DND-41 (cell line): ENCODE measurements around the gene GPN1.

Source experiments
- ATAC-seq: fragments of 200-7000 bp; cut with Tn5 transposase; 3 replicates; pipeline ENCODE4 v1.9.1; 2021; ENCODE audit warnings: low read depth; ENCODE audit not compliant: insufficient read depth
- DNase-seq: peaks from one replicate; pipeline ENCODE4 v3.0.0-alpha.2; 2020
- H2AFZ ChIP-seq: 2 replicates; pipeline ENCODE4 v1.6.0; 2012; ENCODE audit warnings: low read depth, low read length
- H3K27ac ChIP-seq: 2 replicates; pipeline ENCODE4 v1.5.1; 2012; ENCODE audit warnings: low read length, inconsistent platforms
- H3K27me3 ChIP-seq: fragments of 200-600 bp; sonication (generic); 2 replicates; pipeline ENCODE4 v1.6.0; 2012; ENCODE audit warnings: low read length, mild to moderate bottlenecking, inconsistent platforms; ENCODE audit not compliant: insufficient read depth, poor library complexity
- H3K36me3 ChIP-seq: 2 replicates; pipeline ENCODE4 v1.5.1; 2012; ENCODE audit warnings: low read length, inconsistent platforms; ENCODE audit not compliant: insufficient read depth
- H3K4me1 ChIP-seq: 2 replicates; pipeline ENCODE4 v1.5.1; 2012; ENCODE audit warnings: mild to moderate bottlenecking, low read length; ENCODE audit not compliant: insufficient read depth
- H3K4me2 ChIP-seq: 2 replicates; pipeline ENCODE4 v1.6.0; 2012; ENCODE audit warnings: mild to moderate bottlenecking, moderate library complexity, low read length, inconsistent platforms; ENCODE audit not compliant: insufficient read depth
- H3K4me3 ChIP-seq, 2 experiments: fragments of 200-600 bp in 1 of 2; shearing (Covaris generic) in 1 of 2; 2 replicates each; pipeline ENCODE4 v1.5.1; 2012 to 2016; ENCODE audit warnings: inconsistent platforms in 2 of 2, low read length in 2 of 2, mild to moderate bottlenecking in 2 of 2, low read depth in 1 of 2, moderate library complexity in 1 of 2
- H3K79me2 ChIP-seq: 2 replicates; pipeline ENCODE4 v1.6.0; 2012; ENCODE audit warnings: low read length, inconsistent platforms; ENCODE audit not compliant: insufficient read depth
- H3K9ac ChIP-seq: 2 replicates; pipeline ENCODE4 v1.6.0; 2012; ENCODE audit warnings: low read depth, mild to moderate bottlenecking, inconsistent platforms, low read length, moderate library complexity
- H3K9me3 ChIP-seq: 2 replicates; pipeline ENCODE4 v1.5.1; 2012; ENCODE audit warnings: low read length, moderate library complexity, mild to moderate bottlenecking, inconsistent platforms; ENCODE audit not compliant: insufficient read depth, severe bottlenecking
- H4K20me1 ChIP-seq: 2 replicates; pipeline ENCODE4 v1.6.0; 2012; ENCODE audit warnings: low read length; ENCODE audit not compliant: insufficient read depth
- EZH2 ChIP-seq: IDR thresholded peaks from 3 replicates; pipeline ENCODE4 v1.6.1; 2012; ENCODE audit warnings: borderline replicate concordance, low read depth, mild to moderate bottlenecking, moderate library complexity, low read length, inconsistent platforms; ENCODE audit not compliant: severe bottlenecking
- TF ChIP-seq, protein P1 (sequence below): IDR thresholded peaks from 2 replicates; pipeline ENCODE4 v1.5.1; 2012; ENCODE audit warnings: borderline replicate concordance, low read length, moderate library complexity, mild to moderate bottlenecking; ENCODE audit not compliant: poor library complexity, severe bottlenecking; ENCODE audit errors: extremely low read depth

Gene GPN1

DNA sequence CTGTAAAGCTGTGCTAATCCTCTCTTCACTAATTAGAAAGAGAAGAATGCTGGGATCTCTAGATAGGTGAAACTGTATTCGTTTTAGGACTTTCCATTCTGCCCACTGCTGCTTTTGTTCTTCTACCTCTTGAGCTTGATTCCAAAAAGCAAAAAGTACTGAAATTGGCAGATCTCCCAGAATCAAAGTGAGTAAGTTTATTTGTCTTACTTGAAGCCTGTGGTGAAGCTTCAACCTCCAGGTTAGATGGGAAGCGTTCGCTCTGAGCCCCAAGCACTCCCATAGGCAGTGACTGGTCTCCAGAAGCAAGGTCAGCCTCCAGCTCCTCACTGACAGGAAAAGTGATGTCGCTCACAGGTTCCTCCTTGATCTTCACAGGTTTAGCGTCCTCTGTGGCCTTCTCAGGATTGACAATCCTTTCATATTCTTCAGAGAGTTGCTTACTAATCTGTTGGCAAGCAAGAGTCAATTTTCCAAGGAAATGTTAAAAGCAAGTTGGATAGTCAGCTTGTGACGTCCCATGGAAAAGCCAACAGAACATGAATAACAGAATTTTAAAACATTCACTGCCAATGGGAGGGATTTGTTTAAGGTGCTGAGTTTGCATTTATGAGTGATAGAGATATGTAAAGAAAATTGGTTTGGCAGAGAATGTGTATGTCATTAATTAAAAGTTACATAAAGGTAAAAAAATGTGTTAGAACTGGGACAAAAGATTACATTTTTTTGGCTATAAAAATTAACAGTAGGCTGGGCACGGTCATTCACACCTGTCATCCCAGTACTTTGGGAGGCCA is 26.5 kb downstream of the GPN1 start:
- Histone ChIP-seq H4K20me1 (no peaks in the 10 kb centered on the region), H3K9ac (no peak overlapping the region), H3K4me3 (no peak overlapping the region), H2AFZ (no peak overlapping the region), H3K9me3 (no peaks in the 10 kb centered on the region), H3K27me3 (no peaks in the 10 kb centered on the region), H3K4me1 (no peaks in the 10 kb centered on the region), H3K36me3 (peaks cover 88% of the 10 kb centered on the region), H3K4me2 (no peak overlapping the region), H3K79me2 (no peaks in the 10 kb centered on the region), H3K27ac (no peak overlapping the region)
- DNase-seq: no peak
- no peak for ATAC-seq
- TF ChIP-seq EZH2: no peak
- TF ChIP-seq, protein P1, sequence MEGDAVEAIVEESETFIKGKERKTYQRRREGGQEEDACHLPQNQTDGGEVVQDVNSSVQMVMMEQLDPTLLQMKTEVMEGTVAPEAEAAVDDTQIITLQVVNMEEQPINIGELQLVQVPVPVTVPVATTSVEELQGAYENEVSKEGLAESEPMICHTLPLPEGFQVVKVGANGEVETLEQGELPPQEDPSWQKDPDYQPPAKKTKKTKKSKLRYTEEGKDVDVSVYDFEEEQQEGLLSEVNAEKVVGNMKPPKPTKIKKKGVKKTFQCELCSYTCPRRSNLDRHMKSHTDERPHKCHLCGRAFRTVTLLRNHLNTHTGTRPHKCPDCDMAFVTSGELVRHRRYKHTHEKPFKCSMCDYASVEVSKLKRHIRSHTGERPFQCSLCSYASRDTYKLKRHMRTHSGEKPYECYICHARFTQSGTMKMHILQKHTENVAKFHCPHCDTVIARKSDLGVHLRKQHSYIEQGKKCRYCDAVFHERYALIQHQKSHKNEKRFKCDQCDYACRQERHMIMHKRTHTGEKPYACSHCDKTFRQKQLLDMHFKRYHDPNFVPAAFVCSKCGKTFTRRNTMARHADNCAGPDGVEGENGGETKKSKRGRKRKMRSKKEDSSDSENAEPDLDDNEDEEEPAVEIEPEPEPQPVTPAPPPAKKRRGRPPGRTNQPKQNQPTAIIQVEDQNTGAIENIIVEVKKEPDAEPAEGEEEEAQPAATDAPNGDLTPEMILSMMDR: no peak

DNA sequence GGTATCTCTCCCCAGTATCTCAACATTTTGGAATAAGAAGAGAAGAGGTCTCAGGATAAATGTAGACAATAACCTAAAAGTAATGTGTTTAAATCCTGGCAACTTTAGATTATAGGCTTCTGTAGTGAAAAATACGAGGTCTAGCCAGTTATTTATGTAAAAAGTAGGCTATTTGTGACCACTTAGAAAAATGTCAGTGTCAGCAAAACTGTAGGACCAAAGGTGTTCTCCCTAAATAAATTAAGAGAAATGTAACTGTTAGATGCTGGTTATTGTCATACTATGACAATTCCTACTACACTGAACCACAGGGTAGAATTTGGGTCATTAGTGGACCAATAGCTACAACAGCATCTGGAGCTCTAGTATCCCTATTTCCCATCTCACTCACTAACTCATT is 32.5 kb downstream of the GPN1 start:
- DNase-seq: no peak
- Histone ChIP-seq H3K79me2 (peaks cover 47% of the 10 kb centered on the region), H3K9me3 (no peaks in the 10 kb centered on the region), H3K4me2 (no peak overlapping the region), H3K27me3 (no peaks in the 10 kb centered on the region), H3K4me1 (peaks cover 43% of the 10 kb centered on the region), H4K20me1 (no peaks in the 10 kb centered on the region), H3K27ac (no peak overlapping the region), H3K36me3 (peaks cover 53% of the 10 kb centered on the region), H3K9ac (no peak overlapping the region), H3K4me3 (no peak overlapping the region), H2AFZ (no peak overlapping the region)
- TF ChIP-seq EZH2: no peak
- TF ChIP-seq, protein P1: no peak
- ATAC-seq: no peak

DNA sequence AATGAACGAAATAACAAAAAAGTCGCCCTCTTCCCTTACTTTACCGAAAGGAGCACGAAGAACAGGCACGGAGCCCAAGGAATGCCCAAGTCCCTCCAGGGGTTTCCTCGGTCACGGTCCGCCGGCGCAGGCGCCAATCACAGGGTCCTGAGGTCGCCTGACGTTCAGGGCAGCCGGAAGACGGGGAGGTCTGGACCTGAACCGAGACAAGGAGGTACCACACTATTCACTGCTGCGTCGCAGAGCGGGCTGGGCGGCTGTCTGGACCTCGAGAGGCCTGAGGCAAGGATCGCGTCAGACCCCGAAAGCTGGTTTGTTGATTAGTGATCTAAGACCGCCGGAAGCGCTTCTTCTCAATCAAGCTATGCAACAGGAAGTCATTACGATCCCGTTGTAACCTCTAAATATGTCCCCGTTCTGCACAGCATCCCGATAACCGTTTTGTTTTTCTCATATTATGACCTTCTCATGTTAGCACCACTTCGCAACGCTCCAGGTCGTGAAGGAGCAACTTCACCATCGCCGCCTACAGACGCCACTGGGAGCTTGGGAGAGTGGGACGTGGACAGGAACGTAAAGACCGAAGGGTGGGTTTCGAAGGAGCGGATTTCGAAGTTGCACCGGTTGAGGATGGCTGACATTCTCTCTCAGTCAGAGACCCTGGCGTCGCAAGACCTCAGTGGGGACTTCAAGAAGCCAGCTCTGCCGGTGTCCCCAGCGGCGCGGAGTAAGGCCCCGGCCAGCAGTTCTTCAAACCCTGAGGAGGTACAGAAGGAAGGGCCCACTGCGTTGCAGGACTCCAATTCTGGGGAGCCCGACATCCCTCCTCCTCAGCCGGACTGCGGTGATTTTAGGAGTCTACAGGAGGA is 34.7 kb downstream of the GPN1 start, which contains the start of the genes SLC4A1AP and SUPT7L:
Gene SLC4A1AP (plus strand): TSS at position 605 of the 869 bp plus-strand sequence. CDS start 26 bp downstream, at position 631.
Gene SUPT7L (minus strand): TSS at position 330 of the 869 bp plus-strand sequence. CDS start 1,422 bp downstream, outside the sequence.
- H3K36me3 ChIP-seq: peaks cover 47% of the 10 kb centered on the region
- DNase-seq: peak; percentile 76
- peaks cover 47% of the 10 kb centered on the region for H3K79me2 ChIP-seq
- TF ChIP-seq EZH2: no peak
- TF ChIP-seq, protein P1: no peak
- no peaks in the 10 kb centered on the region for H3K9me3 ChIP-seq
- peak within 1 kb of the TSS; percentile 90 for H3K27ac ChIP-seq
- ATAC-seq: peak; percentile 85
- H3K4me3 ChIP-seq: peak within 1 kb of the TSS; percentile 63 to 85
- H3K9ac ChIP-seq: peak within 1 kb of the TSS; percentile 67
- no peaks in the 10 kb centered on the region for H4K20me1 ChIP-seq
- peaks cover 43% of the 10 kb centered on the region for H3K4me1 ChIP-seq
- no peaks in the 10 kb centered on the region for H3K27me3 ChIP-seq
- H2AFZ ChIP-seq: peak within 1 kb of the TSS; percentile 98
- peak within 1 kb of the TSS; percentile 95 for H3K4me2 ChIP-seq
